ENCODE results near the gene NKPD1. TPM values are rescaled to one million over a fixed set of nuclear protein-coding genes. Genes with fewer than 3 reads are reported as not detected.

Gene NKPD1
- total RNA-seq, 4 donors from 2014 or later: 42.0 to 100 (median 51.4) TPM

- no peak overlapping the region for H3K4me3 ChIP-seq (ENCODE audit: low read depth, poor library complexity, severe bottlenecking)
- 90 to 94% methylated on average over 11 of the region's 11 CpGs for WGBS, 2 donors
- intact Hi-C loops (cut with DNase I; ENCODE audit: low total_unique reads): no loop called here
- no peak for DNase-seq (ENCODE audit: low spot score in 2 of 2)
- TF ChIP-seq POLR2A (IDR thresholded peaks at IDR 0.05): no peak
- no peak for TF ChIP-seq CTCF (IDR thresholded peaks at IDR 0.05)
Measured at GRCh38 chr19:45112111-45112827, 48.5 kb downstream of the NKPD1 start.

Other genes starting within 250 kb of the NKPD1 start
- gene APOC1, start 246.4 kb downstream of the NKPD1 start, total RNA-seq: 10 to 100 TPM; 17.1 to 35.5 (median 28.8) TPM
- not detected for gene APOC4, start 218.7 kb downstream of the NKPD1 start, total RNA-seq
- gene APOC2, start 214.9 kb downstream of the NKPD1 start, total RNA-seq: 1 to 10 TPM; 1.6 to 4.3 (median 2.8) TPM
- gene CLPTM1, start 205.6 kb downstream of the NKPD1 start, total RNA-seq: 100 to 1,000 TPM in 1 of 4 donors, 10 to 100 TPM in 3; 78.5 to 103 (median 94.2) TPM
- gene RELB, start 159.5 kb downstream of the NKPD1 start, total RNA-seq: 10 to 100 TPM in 3 of 4 donors, 1 to 10 TPM in 1; 8.1 to 15.1 (median 11.7) TPM
- 100 to 1,000 TPM in 2 of 4 donors, 10 to 100 TPM in 2; 59.9 to 207 (median 128) TPM for gene CLASRP, start 121.9 kb downstream of the NKPD1 start, total RNA-seq
- 1 to 10 TPM; 2.4 to 7.8 (median 4.8) TPM for gene ZNF296, start 84.5 kb downstream of the NKPD1 start, total RNA-seq
- 10 to 100 TPM; 11.8 to 24.9 (median 21.5) TPM for gene GEMIN7, start 81.7 kb downstream of the NKPD1 start, total RNA-seq
- gene PPP1R37, start 67.8 kb downstream of the NKPD1 start, total RNA-seq: 10 to 100 TPM; 37.4 to 55.2 (median 52.1) TPM
- 10 to 100 TPM; 36.0 to 52.3 (median 47.9) TPM for gene TRAPPC6A, start 17.3 kb upstream of the NKPD1 start, total RNA-seq
- 10 to 100 TPM; 26.6 to 65.1 (median 31.4) TPM for gene BLOC1S3, start 17.8 kb upstream of the NKPD1 start, total RNA-seq
- 1 to 10 TPM; 1.2 to 4.5 (median 1.6) TPM for gene EXOC3L2, start 84.4 kb upstream of the NKPD1 start, total RNA-seq
- 10 to 100 TPM; 28.4 to 42.8 (median 35.3) TPM for gene MARK4, start 90.3 kb upstream of the NKPD1 start, total RNA-seq
- gene CKM, start 161.9 kb upstream of the NKPD1 start, total RNA-seq: 1 to 10 TPM in 2 of 4 donors, under 1 TPM in 1, not detected in 1; 0.13 to 2.9 (median 1.3) TPM
- 100 to 1,000 TPM; 159 to 217 (median 169) TPM for gene KLC3, start 179.8 kb upstream of the NKPD1 start, total RNA-seq
- gene ERCC2, start 209.6 kb upstream of the NKPD1 start, total RNA-seq: 10 to 100 TPM in 1 of 4 donors, 1 to 10 TPM in 3; 8.5 to 22.4 (median 9.8) TPM
- 100 to 1,000 TPM; 257 to 851 (median 501) TPM for gene PPP1R13L, start 244.1 kb upstream of the NKPD1 start, total RNA-seq
- gene POLR1G, start 245.7 kb upstream of the NKPD1 start, total RNA-seq: 1 to 10 TPM; 4.0 to 8.1 (median 5.6) TPM

Measured in lower leg skin (tissue), 4 donors.